NB4 (cell line): ENCODE results near the gene FAM216B.

ENCODE experiments used
- DNase-seq: peaks from one replicate; pipeline ENCODE4 v3.0.0; 2010; ENCODE audit warnings: low read depth
- H3K4me3 ChIP-seq: one replicate; pipeline ENCODE4 v1.5.1; 2011; ENCODE audit warnings: mild to moderate bottlenecking, low read depth, low read length, moderate library complexity
- CTCF ChIP-seq: IDR thresholded peaks from one replicate; pipeline ENCODE4 v1.5.1; 2012; ENCODE audit warnings: low read depth, low read length
- MAX ChIP-seq: IDR thresholded peaks from 2 replicates; pipeline ENCODE4 v1.6.1; 2011; ENCODE audit warnings: low read depth, low read length
- MYC ChIP-seq: IDR thresholded peaks from 2 replicates; pipeline ENCODE4 v1.6.1; 2011; ENCODE audit warnings: low read depth, low read length
- POLR2A ChIP-seq: IDR thresholded peaks from 2 replicates; pipeline ENCODE4 v1.6.1; 2011; ENCODE audit warnings: mild to moderate bottlenecking; ENCODE audit not compliant: insufficient read length; ENCODE audit errors: extremely low read depth

FAM216B gene

GRCh38 chr13:42786715-42787114 lies 5.3 kb downstream of the FAM216B start:
- no peak overlapping the region for H3K4me3 ChIP-seq
- no peak for TF ChIP-seq MAX
- TF ChIP-seq POLR2A = no peak
- no peak for TF ChIP-seq MYC
- no peak for TF ChIP-seq CTCF
- DNase-seq = no peak

- no peak overlapping the region for H3K4me3 ChIP-seq
- TF ChIP-seq POLR2A (no peak), MYC (no peak), MAX (no peak), CTCF (no peak)
Observed at GRCh38 chr13:42788601-42789000, 7.2 kb downstream of the FAM216B start.

GRCh38 chr13:42792154-42792553 lies 10.8 kb downstream of the FAM216B start:
- TF ChIP-seq MYC = no peak
- no peak for TF ChIP-seq CTCF
- TF ChIP-seq POLR2A = no peak
- TF ChIP-seq MAX = no peak

More at GRCh38 chr13:42788601-42789000, 7.2 kb downstream of the FAM216B start:
- no peak for DNase-seq

GRCh38 chr13:42794577-42795275 lies 13.3 kb downstream of the FAM216B start:
- TF ChIP-seq MYC = no peak
- no peak overlapping the region for H3K4me3 ChIP-seq

More at GRCh38 chr13:42792154-42792553, 10.8 kb downstream of the FAM216B start:
- no peak for DNase-seq
- no peak overlapping the region for H3K4me3 ChIP-seq

GRCh38 chr13:42795666-42796065 lies 14.3 kb downstream of the FAM216B start:
- DNase-seq = no peak
- no peak overlapping the region for H3K4me3 ChIP-seq
- TF ChIP-seq MAX (no peak), POLR2A (no peak), MYC (no peak), CTCF (no peak)

More at GRCh38 chr13:42794577-42795275, 13.3 kb downstream of the FAM216B start:
- DNase-seq = no peak

GRCh38 chr13:42796747-42797356 lies 15.5 kb downstream of the FAM216B start:
- no peak overlapping the region for H3K4me3 ChIP-seq
- DNase-seq = no peak
- no peak for TF ChIP-seq MYC
- TF ChIP-seq POLR2A = no peak
- no peak for TF ChIP-seq MAX
- no peak for TF ChIP-seq CTCF
